Measurements from ENCODE around the gene ADGRL2. TPM values are rescaled to one million over a fixed set of nuclear protein-coding genes. Genes with fewer than 3 reads are reported as not detected.

The ADGRL2 gene
- polyA plus RNA-seq, 1 donor from 2014 or later, result 190 TPM

GRCh38 chr1:82015444-82015843 lies 214.7 kb downstream of the ADGRL2 start:
- H3K9ac ChIP-seq (ENCODE audit: low read length), result no peak overlapping the region
- TF ChIP-seq TAF1 (IDR thresholded peaks at IDR 0.05; ENCODE audit: low read depth) (no peak), SMC3 (conservative IDR thresholded peaks at IDR 0.05; ENCODE audit: poor library complexity) (no peak), MXI1 (conservative IDR thresholded peaks at IDR 0.05; ENCODE audit: poor library complexity, severe bottlenecking) (no peak), CTCF (IDR thresholded peaks at IDR 0.05; ENCODE audit: poor library complexity, severe bottlenecking) (no peak), RAD21 (conservative IDR thresholded peaks at IDR 0.05) (no peak), EZH2 (IDR thresholded peaks at IDR 0.05; ENCODE audit: borderline replicate concordance, insufficient read depth, low read length, poor library complexity, severe bottlenecking) (no peak), POLR2AphosphoS5 (IDR thresholded peaks at IDR 0.05) (no peak), EP300 (conservative IDR thresholded peaks at IDR 0.05; ENCODE audit: poor library complexity, severe bottlenecking) (no peak)
- TF ChIP-seq, protein P1, sequence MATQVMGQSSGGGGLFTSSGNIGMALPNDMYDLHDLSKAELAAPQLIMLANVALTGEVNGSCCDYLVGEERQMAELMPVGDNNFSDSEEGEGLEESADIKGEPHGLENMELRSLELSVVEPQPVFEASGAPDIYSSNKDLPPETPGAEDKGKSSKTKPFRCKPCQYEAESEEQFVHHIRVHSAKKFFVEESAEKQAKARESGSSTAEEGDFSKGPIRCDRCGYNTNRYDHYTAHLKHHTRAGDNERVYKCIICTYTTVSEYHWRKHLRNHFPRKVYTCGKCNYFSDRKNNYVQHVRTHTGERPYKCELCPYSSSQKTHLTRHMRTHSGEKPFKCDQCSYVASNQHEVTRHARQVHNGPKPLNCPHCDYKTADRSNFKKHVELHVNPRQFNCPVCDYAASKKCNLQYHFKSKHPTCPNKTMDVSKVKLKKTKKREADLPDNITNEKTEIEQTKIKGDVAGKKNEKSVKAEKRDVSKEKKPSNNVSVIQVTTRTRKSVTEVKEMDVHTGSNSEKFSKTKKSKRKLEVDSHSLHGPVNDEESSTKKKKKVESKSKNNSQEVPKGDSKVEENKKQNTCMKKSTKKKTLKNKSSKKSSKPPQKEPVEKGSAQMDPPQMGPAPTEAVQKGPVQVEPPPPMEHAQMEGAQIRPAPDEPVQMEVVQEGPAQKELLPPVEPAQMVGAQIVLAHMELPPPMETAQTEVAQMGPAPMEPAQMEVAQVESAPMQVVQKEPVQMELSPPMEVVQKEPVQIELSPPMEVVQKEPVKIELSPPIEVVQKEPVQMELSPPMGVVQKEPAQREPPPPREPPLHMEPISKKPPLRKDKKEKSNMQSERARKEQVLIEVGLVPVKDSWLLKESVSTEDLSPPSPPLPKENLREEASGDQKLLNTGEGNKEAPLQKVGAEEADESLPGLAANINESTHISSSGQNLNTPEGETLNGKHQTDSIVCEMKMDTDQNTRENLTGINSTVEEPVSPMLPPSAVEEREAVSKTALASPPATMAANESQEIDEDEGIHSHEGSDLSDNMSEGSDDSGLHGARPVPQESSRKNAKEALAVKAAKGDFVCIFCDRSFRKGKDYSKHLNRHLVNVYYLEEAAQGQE (IDR thresholded peaks at IDR 0.05; ENCODE audit: borderline replicate concordance), result no peak
- H3K36me3 ChIP-seq (ENCODE audit: insufficient read depth, low read length), result no peaks in the 10 kb centered on the region
- no peaks in the 10 kb centered on the region for H3F3A ChIP-seq (ENCODE audit: insufficient read depth, low read length, poor library complexity, severe bottlenecking)
- no peak overlapping the region for H2AFZ ChIP-seq (ENCODE audit: low read depth, low read length)
- H3K9me2 ChIP-seq (ENCODE audit: insufficient read depth, low read length), result no peaks in the 10 kb centered on the region
- H3K9me3 ChIP-seq (ENCODE audit: low read length), result no peaks in the 10 kb centered on the region
- H3K27me3 ChIP-seq (ENCODE audit: insufficient read depth, low read depth, low read length), result no peaks in the 10 kb centered on the region
- H3K27ac ChIP-seq (ENCODE audit: low read length), result no peak overlapping the region
- no peak overlapping the region for H3K4me2 ChIP-seq (ENCODE audit: low read length)
- no peaks in the 10 kb centered on the region for H3K79me2 ChIP-seq (replicated peaks; ENCODE audit: insufficient read depth, low read length)
- H3K4me3 ChIP-seq (ENCODE audit: low read length), result no peak overlapping the region
- H4K20me1 ChIP-seq (ENCODE audit: insufficient read depth), result no peaks in the 10 kb centered on the region

- no peaks in the 10 kb centered on the region for H3K27me3 ChIP-seq (ENCODE audit: insufficient read depth, low read depth, low read length)
- H3K9me3 ChIP-seq (ENCODE audit: low read length), result no peaks in the 10 kb centered on the region
- no peak overlapping the region for H3K27ac ChIP-seq (ENCODE audit: low read length)
- H3K9me2 ChIP-seq (ENCODE audit: insufficient read depth, low read length), result no peaks in the 10 kb centered on the region
- H3K4me3 ChIP-seq (ENCODE audit: low read length), result no peak overlapping the region
- no peaks in the 10 kb centered on the region for H4K20me1 ChIP-seq (ENCODE audit: insufficient read depth)
- no peak overlapping the region for H3K9ac ChIP-seq (ENCODE audit: low read length)
- H3F3A ChIP-seq (ENCODE audit: insufficient read depth, low read length, poor library complexity, severe bottlenecking), result no peaks in the 10 kb centered on the region
- no peaks in the 10 kb centered on the region for H3K79me2 ChIP-seq (replicated peaks; ENCODE audit: insufficient read depth, low read length)
- H3K36me3 ChIP-seq (ENCODE audit: insufficient read depth, low read length), result no peaks in the 10 kb centered on the region
- H3K4me2 ChIP-seq (ENCODE audit: low read length), result no peak overlapping the region
- H2AFZ ChIP-seq (ENCODE audit: low read depth, low read length), result no peak overlapping the region
- TF ChIP-seq TAF1 (IDR thresholded peaks at IDR 0.05; ENCODE audit: low read depth) (no peak), EP300 (conservative IDR thresholded peaks at IDR 0.05; ENCODE audit: poor library complexity, severe bottlenecking) (no peak), SMC3 (conservative IDR thresholded peaks at IDR 0.05; ENCODE audit: poor library complexity) (no peak), CTCF (IDR thresholded peaks at IDR 0.05; ENCODE audit: poor library complexity, severe bottlenecking) (no peak), POLR2AphosphoS5 (IDR thresholded peaks at IDR 0.05) (no peak), EZH2 (IDR thresholded peaks at IDR 0.05; ENCODE audit: borderline replicate concordance, insufficient read depth, low read length, poor library complexity, severe bottlenecking) (no peak), RAD21 (conservative IDR thresholded peaks at IDR 0.05) (no peak), MXI1 (conservative IDR thresholded peaks at IDR 0.05; ENCODE audit: poor library complexity, severe bottlenecking) (no peak)
- TF ChIP-seq, protein P1 (IDR thresholded peaks at IDR 0.05; ENCODE audit: borderline replicate concordance), result no peak
Observed at GRCh38 chr1:82018319-82018718, 217.6 kb downstream of the ADGRL2 start.

Data from neural cell (in vitro differentiated cells).